Muscle layer of colon (tissue), 2 donors: ENCODE measurements around the gene DZIP1L.

Source experiments
- H3K27ac ChIP-seq: one replicate; pipeline ENCODE4 v1.7.0; 2013; ENCODE audit warnings: low read depth, mild to moderate bottlenecking, low read length, moderate library complexity
- H3K27me3 ChIP-seq, 2 donors: one replicate each; pipeline ENCODE4 v1.7.0; 2013; ENCODE audit warnings: low read length in 2 of 2, mild to moderate bottlenecking in 2 of 2; ENCODE audit not compliant: insufficient read depth in 2 of 2, control insufficient read depth in 1 of 2
- H3K36me3 ChIP-seq: one replicate; pipeline ENCODE4 v1.7.0; 2013; ENCODE audit warnings: mild to moderate bottlenecking, low read length; ENCODE audit not compliant: insufficient read depth
- H3K4me1 ChIP-seq: one replicate; pipeline ENCODE4 v1.7.0; 2013; ENCODE audit warnings: mild to moderate bottlenecking, low read length; ENCODE audit not compliant: insufficient read depth
- H3K4me3 ChIP-seq, 2 donors: one replicate each; pipeline ENCODE4 v1.7.0; 2013; ENCODE audit warnings: low read length in 2 of 2, low read depth in 1 of 2, mild to moderate bottlenecking in 1 of 2, moderate library complexity in 1 of 2
- H3K9ac ChIP-seq: one replicate; pipeline ENCODE4 v1.7.0; 2013; ENCODE audit warnings: low read length
- H3K9me3 ChIP-seq: one replicate; pipeline ENCODE4 v1.7.0; 2013; ENCODE audit warnings: mild to moderate bottlenecking, low read length
- donor health status: abdominal sarcoma.
- donor health status: Adenocarcinoma of cecum.

Gene DZIP1L

GRCh38 chr3:138066383-138066782, 49.0 kb downstream of the DZIP1L start:
- H3K27ac ChIP-seq = no peak overlapping the region
- H3K27me3 ChIP-seq = no peaks in the 10 kb centered on the region
- no peak overlapping the region for H3K9ac ChIP-seq
- no peak overlapping the region for H3K4me3 ChIP-seq
- H3K4me1 ChIP-seq = peaks cover 10% of the 10 kb centered on the region
- H3K36me3 ChIP-seq = peaks cover 59% of the 10 kb centered on the region
- H3K9me3 ChIP-seq = no peaks in the 10 kb centered on the region

- H3K9me3 ChIP-seq = no peaks in the 10 kb centered on the region
- H3K27me3 ChIP-seq = no peaks in the 10 kb centered on the region
- peaks cover 10% of the 10 kb centered on the region for H3K4me1 ChIP-seq
- no peak overlapping the region for H3K9ac ChIP-seq
- no peak overlapping the region for H3K27ac ChIP-seq
- H3K4me3 ChIP-seq = no peak overlapping the region
- H3K36me3 ChIP-seq = peaks cover 54% of the 10 kb centered on the region
These were observed 49.5 kb downstream of the DZIP1L start for GRCh38 chr3:138065949-138066348.

DNA sequence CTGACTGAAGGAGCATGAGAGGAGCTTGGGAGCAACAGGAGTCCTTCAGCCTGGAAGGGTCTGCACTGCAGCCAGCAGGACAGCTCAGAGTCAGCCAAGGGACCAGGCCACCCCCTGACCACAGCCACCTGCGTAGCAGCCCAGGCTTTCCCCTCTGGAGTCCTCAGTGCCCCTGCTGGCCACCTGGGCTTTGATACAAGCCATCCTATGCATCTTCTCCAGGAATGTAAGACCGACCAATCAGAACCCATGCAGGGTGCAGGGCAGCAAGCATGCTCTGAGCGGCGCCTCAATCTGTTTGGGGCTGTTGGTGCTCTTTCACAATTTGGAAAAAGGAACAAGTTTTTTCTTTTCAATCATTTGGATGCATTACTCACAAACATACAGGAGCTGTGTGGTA, 52.0 kb downstream of the DZIP1L start:
- peaks cover 52% of the 10 kb centered on the region for H3K36me3 ChIP-seq
- peaks cover 21% of the 10 kb centered on the region for H3K4me1 ChIP-seq
- H3K27me3 ChIP-seq = no peaks in the 10 kb centered on the region

GRCh38 chr3:138062626-138063025, 52.8 kb downstream of the DZIP1L start:
- Histone ChIP-seq H3K9ac (no peak overlapping the region), H3K27me3 (no peaks in the 10 kb centered on the region), H3K9me3 (no peaks in the 10 kb centered on the region), H3K4me1 (peaks cover 21% of the 10 kb centered on the region), H3K27ac (no peak overlapping the region), H3K4me3 (no peak overlapping the region), H3K36me3 (peaks cover 45% of the 10 kb centered on the region)

More for the DNA sequence above, 52.0 kb downstream of the DZIP1L start:
- Histone ChIP-seq H3K9me3 (no peaks in the 10 kb centered on the region), H3K27ac (no peak overlapping the region), H3K4me3 (no peak overlapping the region), H3K9ac (no peak overlapping the region)

DNA sequence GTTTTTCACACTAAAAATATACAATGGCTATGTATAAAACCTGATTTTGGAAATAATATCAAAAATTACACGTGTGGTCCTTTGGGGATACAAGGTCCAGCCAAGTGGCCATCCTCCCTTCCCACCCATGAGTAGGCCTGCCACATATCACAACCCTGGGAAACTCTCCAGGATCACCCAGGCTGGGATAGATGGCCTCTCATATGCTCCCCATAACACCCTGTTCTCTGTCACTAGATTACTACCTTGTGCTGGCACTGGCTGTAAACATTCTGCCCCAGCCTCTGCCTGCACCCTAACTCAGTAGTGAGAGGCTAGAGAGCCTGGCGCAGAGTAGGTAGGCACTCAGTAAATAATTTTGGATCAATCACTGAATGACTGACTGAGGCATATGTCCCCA, 53.4 kb downstream of the DZIP1L start:
- peaks cover 39% of the 10 kb centered on the region for H3K36me3 ChIP-seq
- no peak overlapping the region for H3K4me3 ChIP-seq

DNA sequence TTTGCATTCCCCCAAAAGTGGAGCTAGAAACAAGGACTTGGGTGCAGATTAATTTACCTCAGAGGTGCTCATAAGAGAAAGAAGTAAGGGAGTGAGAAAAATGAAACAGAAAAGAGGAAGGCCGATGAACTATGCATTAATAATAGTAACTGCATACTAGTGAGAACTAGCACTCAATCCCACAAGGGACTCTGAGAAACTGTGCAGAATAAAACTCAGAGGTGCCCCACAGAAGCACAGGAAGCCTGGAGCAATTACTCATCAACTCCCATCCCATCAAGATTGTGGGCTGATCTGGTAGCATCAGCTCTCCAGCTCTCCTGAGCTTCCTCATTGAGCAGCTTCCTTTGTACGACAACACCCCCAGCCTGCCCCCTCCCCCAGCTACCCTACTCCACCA, 54.6 kb downstream of the DZIP1L start:
- Histone ChIP-seq H3K27ac (no peak overlapping the region), H3K36me3 (peaks cover 29% of the 10 kb centered on the region), H3K4me1 (peaks cover 21% of the 10 kb centered on the region), H3K4me3 (no peak overlapping the region), H3K9ac (no peak overlapping the region), H3K27me3 (no peaks in the 10 kb centered on the region), H3K9me3 (no peaks in the 10 kb centered on the region)

More for the DNA sequence above, 53.4 kb downstream of the DZIP1L start:
- H3K9ac ChIP-seq = no peak overlapping the region
- no peak overlapping the region for H3K27ac ChIP-seq
- H3K4me1 ChIP-seq = peaks cover 21% of the 10 kb centered on the region
- no peaks in the 10 kb centered on the region for H3K27me3 ChIP-seq
- no peaks in the 10 kb centered on the region for H3K9me3 ChIP-seq

DNA sequence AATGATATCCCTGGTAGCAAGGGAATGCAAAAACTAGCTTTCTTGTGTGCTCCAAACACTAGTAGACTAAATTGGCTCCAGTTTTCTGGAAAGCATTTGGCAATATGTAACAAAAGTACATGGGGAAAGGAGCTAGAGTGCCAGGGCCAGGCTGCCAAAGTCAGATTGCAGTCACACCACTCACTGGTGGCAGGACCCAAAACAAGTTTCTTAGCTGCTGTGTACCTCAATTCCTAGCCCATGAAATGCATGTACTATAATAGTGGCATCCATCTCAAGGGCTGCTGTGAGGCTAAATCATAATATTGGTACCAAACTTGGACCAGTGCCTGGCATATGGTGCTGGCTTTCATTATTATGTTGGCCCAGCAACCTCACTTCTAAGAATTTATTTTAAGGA, 56.1 kb downstream of the DZIP1L start:
- Histone ChIP-seq H3K27me3 (no peaks in the 10 kb centered on the region), H3K9ac (no peak overlapping the region), H3K36me3 (peaks cover 14% of the 10 kb centered on the region), H3K9me3 (no peaks in the 10 kb centered on the region), H3K27ac (no peak overlapping the region), H3K4me1 (peaks cover 21% of the 10 kb centered on the region), H3K4me3 (no peak overlapping the region)

DNA sequence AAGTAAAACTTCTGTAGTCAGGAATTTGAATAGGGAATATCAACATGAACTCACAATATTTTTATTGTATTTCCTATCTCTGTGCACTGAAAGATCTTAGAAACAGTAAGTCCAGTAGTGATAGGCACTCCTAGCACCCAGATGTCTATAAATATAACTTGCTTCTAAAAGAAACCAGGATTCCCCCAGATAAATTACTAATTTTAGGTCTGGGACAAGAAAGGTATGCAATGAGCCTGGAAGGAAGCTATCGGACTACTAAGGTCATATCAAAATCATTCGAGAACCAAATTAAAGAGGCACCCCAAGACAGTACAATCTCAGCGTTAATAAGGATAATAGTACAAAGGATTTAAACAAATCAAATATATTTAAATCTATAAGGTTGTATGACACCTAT, 58.0 kb downstream of the DZIP1L start:
- H3K9me3 ChIP-seq = no peaks in the 10 kb centered on the region
- H3K9ac ChIP-seq = no peak overlapping the region
- peaks cover 15% of the 10 kb centered on the region for H3K4me1 ChIP-seq
- H3K27me3 ChIP-seq = no peaks in the 10 kb centered on the region
- H3K36me3 ChIP-seq = peaks cover 5% of the 10 kb centered on the region
- no peak overlapping the region for H3K27ac ChIP-seq
- H3K4me3 ChIP-seq = no peak overlapping the region

DNA sequence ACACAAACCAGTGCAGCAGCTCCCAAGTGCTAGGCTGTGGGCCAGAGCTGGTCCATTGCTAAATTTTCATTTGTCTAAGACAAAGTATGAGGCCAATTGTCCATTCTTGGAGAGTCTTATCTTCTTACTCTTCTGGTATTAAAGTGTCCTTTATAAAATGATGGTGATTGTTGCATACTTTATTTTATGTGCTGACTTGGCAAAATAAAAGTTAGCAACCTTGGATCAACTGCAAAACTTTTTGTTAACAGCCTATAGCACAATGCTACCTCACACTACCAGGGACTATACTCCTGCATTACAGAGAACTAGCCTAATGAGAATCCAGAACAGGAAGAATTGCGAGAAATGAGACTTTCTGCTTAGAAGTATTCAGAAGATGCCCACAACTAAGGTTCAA, 61.4 kb downstream of the DZIP1L start:
- H3K4me1 ChIP-seq = peaks cover under 1% of the 10 kb centered on the region
- H3K36me3 ChIP-seq = peaks cover 2% of the 10 kb centered on the region
- no peaks in the 10 kb centered on the region for H3K9me3 ChIP-seq
- no peak overlapping the region for H3K4me3 ChIP-seq
- H3K27ac ChIP-seq = no peak overlapping the region
- H3K9ac ChIP-seq = no peak overlapping the region
- H3K27me3 ChIP-seq = no peaks in the 10 kb centered on the region

GRCh38 chr3:138051947-138052802, 63.2 kb downstream of the DZIP1L start:
- Histone ChIP-seq H3K36me3 (peaks cover 8% of the 10 kb centered on the region), H3K4me1 (no peaks in the 10 kb centered on the region), H3K27me3 (no peaks in the 10 kb centered on the region), H3K9ac (no peak overlapping the region), H3K9me3 (no peaks in the 10 kb centered on the region), H3K4me3 (no peak overlapping the region), H3K27ac (no peak overlapping the region)

GRCh38 chr3:138049157-138049919, 66.1 kb downstream of the DZIP1L start:
- H3K4me1 ChIP-seq = no peaks in the 10 kb centered on the region
- H3K27ac ChIP-seq = no peak overlapping the region
- no peaks in the 10 kb centered on the region for H3K9me3 ChIP-seq
- peaks cover 8% of the 10 kb centered on the region for H3K36me3 ChIP-seq
- H3K9ac ChIP-seq = no peak overlapping the region
- no peaks in the 10 kb centered on the region for H3K27me3 ChIP-seq
- no peak overlapping the region for H3K4me3 ChIP-seq
